ENCODE measurements around the gene MAF. TPM values are rescaled to one million over a fixed set of nuclear protein-coding genes. Genes with fewer than 3 reads are reported as not detected.

Gene MAF
- total and polyA plus RNA-seq, 2 of the 13 experiments (the other 11 are each of a cell fraction or from before 2014, with no cell fraction given): 0.07 to 0.31 TPM

DNA sequence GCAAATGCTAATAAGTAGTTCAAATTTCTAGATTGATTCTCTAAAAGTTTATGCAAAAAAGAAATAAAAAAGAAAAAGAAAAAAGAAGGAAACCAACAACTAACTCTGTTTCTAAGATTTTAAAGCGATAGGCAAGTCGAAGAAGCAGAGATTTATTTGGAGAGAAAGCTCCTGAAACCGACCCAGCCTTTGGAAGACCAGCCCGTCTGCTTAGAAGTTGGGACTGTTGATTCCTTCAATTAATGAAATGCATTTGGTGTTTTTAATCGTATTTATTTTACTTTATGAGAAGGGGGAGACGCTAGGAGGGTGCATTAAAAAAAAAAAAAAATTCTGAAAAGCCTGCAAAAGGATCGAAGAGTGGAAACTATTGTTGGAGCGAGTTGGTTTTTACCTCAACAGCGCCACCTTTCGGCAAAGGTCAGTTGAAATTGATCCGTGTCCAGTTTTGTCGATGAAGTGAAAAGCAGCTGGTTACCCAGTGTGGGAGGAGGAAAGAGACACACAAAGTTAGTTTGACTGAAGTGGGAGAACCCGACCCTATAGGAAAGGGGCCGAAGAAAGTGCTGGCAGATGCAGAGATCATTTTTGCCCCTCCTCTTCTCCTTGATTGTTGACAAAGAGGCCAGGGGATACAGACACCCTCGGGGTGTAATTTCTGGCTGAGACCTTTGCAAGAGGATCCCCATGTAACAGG is 1.5 kb upstream of the MAF start (continued):
- no peak for TF ChIP-seq MYC (CRISPR knock-in tag; IDR thresholded peaks at IDR 0.05; ENCODE audit: borderline replicate concordance)
- TF ChIP-seq, protein P1, sequence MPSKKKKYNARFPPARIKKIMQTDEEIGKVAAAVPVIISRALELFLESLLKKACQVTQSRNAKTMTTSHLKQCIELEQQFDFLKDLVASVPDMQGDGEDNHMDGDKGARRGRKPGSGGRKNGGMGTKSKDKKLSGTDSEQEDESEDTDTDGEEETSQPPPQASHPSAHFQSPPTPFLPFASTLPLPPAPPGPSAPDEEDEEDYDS (CRISPR knock-in tag; IDR thresholded peaks at IDR 0.05): no peak
- TF ChIP-seq, protein P2, sequence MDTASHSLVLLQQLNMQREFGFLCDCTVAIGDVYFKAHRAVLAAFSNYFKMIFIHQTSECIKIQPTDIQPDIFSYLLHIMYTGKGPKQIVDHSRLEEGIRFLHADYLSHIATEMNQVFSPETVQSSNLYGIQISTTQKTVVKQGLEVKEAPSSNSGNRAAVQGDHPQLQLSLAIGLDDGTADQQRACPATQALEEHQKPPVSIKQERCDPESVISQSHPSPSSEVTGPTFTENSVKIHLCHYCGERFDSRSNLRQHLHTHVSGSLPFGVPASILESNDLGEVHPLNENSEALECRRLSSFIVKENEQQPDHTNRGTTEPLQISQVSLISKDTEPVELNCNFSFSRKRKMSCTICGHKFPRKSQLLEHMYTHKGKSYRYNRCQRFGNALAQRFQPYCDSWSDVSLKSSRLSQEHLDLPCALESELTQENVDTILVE (CRISPR knock-in tag; IDR thresholded peaks at IDR 0.05): no peak
- TF ChIP-seq TMF1 (CRISPR knock-in tag; IDR thresholded peaks at IDR 0.05; ENCODE audit: low read depth): no peak
- no peak for TF ChIP-seq ZNF235 (CRISPR knock-in tag; IDR thresholded peaks at IDR 0.05; ENCODE audit: borderline replicate concordance)
- TF ChIP-seq, protein P3, sequence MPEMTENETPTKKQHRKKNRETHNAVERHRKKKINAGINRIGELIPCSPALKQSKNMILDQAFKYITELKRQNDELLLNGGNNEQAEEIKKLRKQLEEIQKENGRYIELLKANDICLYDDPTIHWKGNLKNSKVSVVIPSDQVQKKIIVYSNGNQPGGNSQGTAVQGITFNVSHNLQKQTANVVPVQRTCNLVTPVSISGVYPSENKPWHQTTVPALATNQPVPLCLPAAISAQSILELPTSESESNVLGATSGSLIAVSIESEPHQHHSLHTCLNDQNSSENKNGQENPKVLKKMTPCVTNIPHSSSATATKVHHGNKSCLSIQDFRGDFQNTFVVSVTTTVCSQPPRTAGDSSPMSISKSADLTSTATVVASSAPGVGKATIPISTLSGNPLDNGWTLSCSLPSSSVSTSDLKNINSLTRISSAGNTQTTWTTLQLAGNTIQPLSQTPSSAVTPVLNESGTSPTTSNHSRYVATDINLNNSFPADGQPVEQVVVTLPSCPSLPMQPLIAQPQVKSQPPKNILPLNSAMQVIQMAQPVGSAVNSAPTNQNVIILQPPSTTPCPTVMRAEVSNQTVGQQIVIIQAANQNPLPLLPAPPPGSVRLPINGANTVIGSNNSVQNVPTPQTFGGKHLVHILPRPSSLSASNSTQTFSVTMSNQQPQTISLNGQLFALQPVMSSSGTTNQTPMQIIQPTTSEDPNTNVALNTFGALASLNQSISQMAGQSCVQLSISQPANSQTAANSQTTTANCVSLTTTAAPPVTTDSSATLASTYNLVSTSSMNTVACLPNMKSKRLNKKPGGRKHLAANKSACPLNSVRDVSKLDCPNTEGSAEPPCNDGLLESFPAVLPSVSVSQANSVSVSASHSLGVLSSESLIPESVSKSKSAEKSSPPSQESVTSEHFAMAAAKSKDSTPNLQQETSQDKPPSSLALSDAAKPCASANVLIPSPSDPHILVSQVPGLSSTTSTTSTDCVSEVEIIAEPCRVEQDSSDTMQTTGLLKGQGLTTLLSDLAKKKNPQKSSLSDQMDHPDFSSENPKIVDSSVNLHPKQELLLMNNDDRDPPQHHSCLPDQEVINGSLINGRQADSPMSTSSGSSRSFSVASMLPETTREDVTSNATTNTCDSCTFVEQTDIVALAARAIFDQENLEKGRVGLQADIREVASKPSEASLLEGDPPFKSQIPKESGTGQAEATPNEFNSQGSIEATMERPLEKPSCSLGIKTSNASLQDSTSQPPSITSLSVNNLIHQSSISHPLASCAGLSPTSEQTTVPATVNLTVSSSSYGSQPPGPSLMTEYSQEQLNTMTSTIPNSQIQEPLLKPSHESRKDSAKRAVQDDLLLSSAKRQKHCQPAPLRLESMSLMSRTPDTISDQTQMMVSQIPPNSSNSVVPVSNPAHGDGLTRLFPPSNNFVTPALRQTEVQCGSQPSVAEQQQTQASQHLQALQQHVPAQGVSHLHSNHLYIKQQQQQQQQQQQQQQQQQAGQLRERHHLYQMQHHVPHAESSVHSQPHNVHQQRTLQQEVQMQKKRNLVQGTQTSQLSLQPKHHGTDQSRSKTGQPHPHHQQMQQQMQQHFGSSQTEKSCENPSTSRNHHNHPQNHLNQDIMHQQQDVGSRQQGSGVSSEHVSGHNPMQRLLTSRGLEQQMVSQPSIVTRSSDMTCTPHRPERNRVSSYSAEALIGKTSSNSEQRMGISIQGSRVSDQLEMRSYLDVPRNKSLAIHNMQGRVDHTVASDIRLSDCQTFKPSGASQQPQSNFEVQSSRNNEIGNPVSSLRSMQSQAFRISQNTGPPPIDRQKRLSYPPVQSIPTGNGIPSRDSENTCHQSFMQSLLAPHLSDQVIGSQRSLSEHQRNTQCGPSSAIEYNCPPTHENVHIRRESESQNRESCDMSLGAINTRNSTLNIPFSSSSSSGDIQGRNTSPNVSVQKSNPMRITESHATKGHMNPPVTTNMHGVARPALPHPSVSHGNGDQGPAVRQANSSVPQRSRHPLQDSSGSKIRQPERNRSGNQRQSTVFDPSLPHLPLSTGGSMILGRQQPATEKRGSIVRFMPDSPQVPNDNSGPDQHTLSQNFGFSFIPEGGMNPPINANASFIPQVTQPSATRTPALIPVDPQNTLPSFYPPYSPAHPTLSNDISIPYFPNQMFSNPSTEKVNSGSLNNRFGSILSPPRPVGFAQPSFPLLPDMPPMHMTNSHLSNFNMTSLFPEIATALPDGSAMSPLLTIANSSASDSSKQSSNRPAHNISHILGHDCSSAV (CRISPR knock-in tag; IDR thresholded peaks at IDR 0.05; ENCODE audit: borderline replicate concordance): no peak
- TF ChIP-seq, protein P4, sequence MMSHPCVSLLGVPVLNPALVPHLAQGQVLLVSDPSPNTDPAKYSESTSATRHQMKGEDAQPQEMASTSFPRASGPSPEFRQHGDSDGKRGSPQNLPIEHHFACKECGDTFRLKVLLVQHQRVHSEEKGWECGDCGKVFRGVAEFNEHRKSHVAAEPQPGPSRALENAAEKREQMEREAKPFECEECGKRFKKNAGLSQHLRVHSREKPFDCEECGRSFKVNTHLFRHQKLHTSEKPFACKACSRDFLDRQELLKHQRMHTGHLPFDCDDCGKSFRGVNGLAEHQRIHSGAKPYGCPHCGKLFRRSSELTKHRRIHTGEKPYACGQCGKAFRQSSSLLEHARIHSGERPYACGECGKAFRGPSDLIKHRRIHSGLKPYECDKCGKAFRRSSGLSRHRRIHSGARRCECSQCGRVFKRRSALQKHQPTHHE (CRISPR knock-in tag; IDR thresholded peaks at IDR 0.05; ENCODE audit: borderline replicate concordance): no peak
- TF ChIP-seq ZNF746 (CRISPR knock-in tag; IDR thresholded peaks at IDR 0.05): no peak
- 0 out of 2 replicates have a peak, but pooled peaks have one; percentile 25 for TF ChIP-seq TOE1 (CRISPR knock-in tag; IDR thresholded peaks at IDR 0.05)
- TF ChIP-seq, protein P5, sequence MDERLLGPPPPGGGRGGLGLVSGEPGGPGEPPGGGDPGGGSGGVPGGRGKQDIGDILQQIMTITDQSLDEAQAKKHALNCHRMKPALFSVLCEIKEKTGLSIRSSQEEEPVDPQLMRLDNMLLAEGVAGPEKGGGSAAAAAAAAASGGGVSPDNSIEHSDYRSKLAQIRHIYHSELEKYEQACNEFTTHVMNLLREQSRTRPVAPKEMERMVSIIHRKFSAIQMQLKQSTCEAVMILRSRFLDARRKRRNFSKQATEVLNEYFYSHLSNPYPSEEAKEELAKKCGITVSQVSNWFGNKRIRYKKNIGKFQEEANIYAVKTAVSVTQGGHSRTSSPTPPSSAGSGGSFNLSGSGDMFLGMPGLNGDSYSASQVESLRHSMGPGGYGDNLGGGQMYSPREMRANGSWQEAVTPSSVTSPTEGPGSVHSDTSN (CRISPR knock-in tag; IDR thresholded peaks at IDR 0.05): no peak
- TF ChIP-seq RARA (CRISPR knock-in tag; IDR thresholded peaks at IDR 0.05): no peak
- no peak for TF ChIP-seq TBL1XR1 (IDR thresholded peaks at IDR 0.05; ENCODE audit: borderline replicate concordance, low read length, partially characterized antibody)
- TF ChIP-seq MIXL1 (CRISPR knock-in tag; IDR thresholded peaks at IDR 0.05): no peak
- no peak for TF ChIP-seq MXI1 (IDR thresholded peaks at IDR 0.05; ENCODE audit: borderline replicate concordance, low read depth, low read length)
